ENCODE measurements around the gene DOCK3. TPM values are rescaled to one million over a fixed set of nuclear protein-coding genes. Genes with fewer than 3 reads are reported as not detected.

The DOCK3 gene
- total and polyA plus RNA-seq, 10 donors: 0.08 to 2.1 (median 0.44) TPM

DNA sequence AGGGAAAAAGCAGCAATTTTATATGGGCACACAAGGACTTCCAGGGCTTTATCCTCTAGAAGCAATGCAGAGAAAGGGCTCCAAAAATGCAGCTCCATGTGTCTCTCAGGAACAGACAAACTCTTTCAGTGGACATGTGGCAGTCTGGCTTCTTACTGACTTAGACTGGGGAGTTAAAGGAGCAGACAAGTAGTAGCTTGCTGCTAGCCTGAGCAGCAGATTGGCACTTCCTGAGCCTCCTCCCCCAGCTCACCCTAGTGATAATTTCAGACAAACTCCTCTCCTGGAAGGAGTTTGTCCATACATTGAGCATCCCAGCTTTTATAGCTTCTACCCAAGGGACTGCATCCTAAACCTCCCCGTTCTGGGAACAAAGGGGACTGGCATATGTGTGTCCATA, 608.7 kb downstream of the DOCK3 start:
- peaks cover 0 to 38% (median 23%) of the 10 kb centered on the region in 8 donors for H3K9me3 ChIP-seq
- H3K36me3 ChIP-seq: no peaks in the 10 kb centered on the region
- no peak overlapping the region for H3K27ac ChIP-seq
- WGBS, 5 donors: 63 to 85% (median 78%) methylated on average over 1 of the region's 1 CpG
- DNase-seq: no peak
- no peaks in the 10 kb centered on the region for H3K27me3 ChIP-seq (replicated peaks in 1 of 7)
- no peak overlapping the region for H3K4me3 ChIP-seq
- intact Hi-C loops (cut with DNase I; ENCODE audit: low total_unique reads): no loop called here
- TF ChIP-seq POLR2A (IDR thresholded peaks at IDR 0.05) (no peak), POLR2AphosphoS5 (IDR thresholded peaks at IDR 0.05) (no peak)
- TF ChIP-seq, protein P1, sequence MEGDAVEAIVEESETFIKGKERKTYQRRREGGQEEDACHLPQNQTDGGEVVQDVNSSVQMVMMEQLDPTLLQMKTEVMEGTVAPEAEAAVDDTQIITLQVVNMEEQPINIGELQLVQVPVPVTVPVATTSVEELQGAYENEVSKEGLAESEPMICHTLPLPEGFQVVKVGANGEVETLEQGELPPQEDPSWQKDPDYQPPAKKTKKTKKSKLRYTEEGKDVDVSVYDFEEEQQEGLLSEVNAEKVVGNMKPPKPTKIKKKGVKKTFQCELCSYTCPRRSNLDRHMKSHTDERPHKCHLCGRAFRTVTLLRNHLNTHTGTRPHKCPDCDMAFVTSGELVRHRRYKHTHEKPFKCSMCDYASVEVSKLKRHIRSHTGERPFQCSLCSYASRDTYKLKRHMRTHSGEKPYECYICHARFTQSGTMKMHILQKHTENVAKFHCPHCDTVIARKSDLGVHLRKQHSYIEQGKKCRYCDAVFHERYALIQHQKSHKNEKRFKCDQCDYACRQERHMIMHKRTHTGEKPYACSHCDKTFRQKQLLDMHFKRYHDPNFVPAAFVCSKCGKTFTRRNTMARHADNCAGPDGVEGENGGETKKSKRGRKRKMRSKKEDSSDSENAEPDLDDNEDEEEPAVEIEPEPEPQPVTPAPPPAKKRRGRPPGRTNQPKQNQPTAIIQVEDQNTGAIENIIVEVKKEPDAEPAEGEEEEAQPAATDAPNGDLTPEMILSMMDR (IDR thresholded peaks at IDR 0.05 in 8 of 11, conservative IDR thresholded peaks at IDR 0.05 in 3 of 11): no peak
- no peaks in the 10 kb centered on the region for H3K4me1 ChIP-seq

DNA sequence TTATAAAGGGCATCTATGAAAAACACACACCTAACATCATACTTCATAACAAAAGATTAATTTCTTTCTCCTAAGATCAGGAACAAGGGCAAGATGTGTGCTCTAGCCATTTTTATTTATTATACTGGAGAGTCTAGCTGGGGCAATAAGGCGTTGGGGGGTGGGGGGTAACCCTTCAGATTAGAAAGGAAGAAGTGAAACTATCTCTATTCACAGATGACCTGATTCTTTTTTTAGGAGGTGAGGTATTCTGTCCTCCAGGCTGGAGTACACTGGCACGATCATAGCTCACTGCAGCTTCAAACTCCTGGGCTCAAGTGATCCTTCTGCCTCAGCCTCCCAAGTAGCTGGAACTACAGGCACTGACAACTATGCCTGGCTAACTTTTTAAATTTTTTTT, 620.9 kb downstream of the DOCK3 start:
- no peaks in the 10 kb centered on the region for H3K36me3 ChIP-seq
- no peak overlapping the region for H3K27ac ChIP-seq
- WGBS, 5 donors: 62 to 73% (median 65%) methylated on average over 2 of the region's 2 CpGs
- no peak for DNase-seq
- H3K4me1 ChIP-seq: no peaks in the 10 kb centered on the region
- no peaks in the 10 kb centered on the region for H3K27me3 ChIP-seq (replicated peaks in 1 of 7)
- peaks cover 0 to 26% (median 21%) of the 10 kb centered on the region in 8 donors for H3K9me3 ChIP-seq
- TF ChIP-seq POLR2A (IDR thresholded peaks at IDR 0.05) (no peak), POLR2AphosphoS5 (IDR thresholded peaks at IDR 0.05) (no peak)
- TF ChIP-seq, protein P1 (IDR thresholded peaks at IDR 0.05 in 8 of 11, conservative IDR thresholded peaks at IDR 0.05 in 3 of 11): no peak
- no peak overlapping the region for H3K4me3 ChIP-seq
- intact Hi-C loops (cut with DNase I; ENCODE audit: low total_unique reads): no loop called here

DNA sequence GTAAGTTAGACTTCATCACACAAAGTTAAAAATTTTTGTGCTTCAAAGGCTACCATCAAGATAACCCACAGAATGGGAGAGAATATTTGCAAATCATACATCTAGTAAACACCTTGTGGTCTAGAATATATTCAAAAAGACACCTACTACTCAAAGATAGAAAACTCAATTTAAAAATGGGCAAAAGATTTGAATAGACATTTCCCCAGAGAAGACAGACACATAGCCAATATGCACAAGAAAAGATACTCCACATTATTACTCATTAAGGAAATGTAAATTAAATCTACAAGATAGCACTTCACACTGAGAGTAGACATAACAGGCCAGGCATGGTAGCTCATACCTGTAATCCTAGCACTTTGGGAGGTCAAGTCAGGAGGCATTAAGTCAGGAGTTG, 622.6 kb downstream of the DOCK3 start:
- H3K27me3 ChIP-seq (replicated peaks in 1 of 7): no peaks in the 10 kb centered on the region
- no peak for DNase-seq
- H3K27ac ChIP-seq: no peak overlapping the region
- no peaks in the 10 kb centered on the region for H3K4me1 ChIP-seq
- H3K36me3 ChIP-seq: no peaks in the 10 kb centered on the region
- TF ChIP-seq, protein P1 (IDR thresholded peaks at IDR 0.05 in 8 of 11, conservative IDR thresholded peaks at IDR 0.05 in 3 of 11): no peak
- no peak for TF ChIP-seq POLR2A (IDR thresholded peaks at IDR 0.05)
- TF ChIP-seq POLR2AphosphoS5 (IDR thresholded peaks at IDR 0.05): no peak
- H3K9me3 ChIP-seq: peaks cover 0 to 23% (median 15%) of the 10 kb centered on the region in 8 donors
- H3K4me3 ChIP-seq: no peak overlapping the region
- intact Hi-C loops (cut with DNase I; ENCODE audit: low total_unique reads): no loop called here

DNA sequence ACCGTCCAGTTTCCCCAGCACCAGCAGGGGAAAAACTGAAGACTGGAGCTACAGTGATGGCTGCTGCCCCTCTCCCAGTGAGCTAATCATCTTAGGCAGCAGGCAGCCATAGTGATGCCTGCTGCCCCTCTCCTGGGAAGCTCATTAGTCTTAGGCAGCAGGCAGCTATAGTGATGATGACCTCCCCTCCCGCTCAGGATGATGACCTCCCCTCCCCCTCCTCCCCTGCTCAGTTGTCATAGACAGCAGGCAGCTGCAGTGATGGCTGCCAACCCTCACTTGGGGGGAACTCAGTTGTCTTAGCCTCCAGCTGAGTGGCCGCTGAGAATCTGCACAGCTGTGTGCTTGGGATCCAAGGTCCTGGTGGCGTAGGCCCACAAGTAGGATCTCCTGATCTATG, 629.5 kb downstream of the DOCK3 start:
- DNase-seq: no peak
- TF ChIP-seq, protein P1 (IDR thresholded peaks at IDR 0.05 in 8 of 11, conservative IDR thresholded peaks at IDR 0.05 in 3 of 11): no peak
- TF ChIP-seq POLR2AphosphoS5 (IDR thresholded peaks at IDR 0.05) (no peak), POLR2A (IDR thresholded peaks at IDR 0.05) (no peak)
- intact Hi-C loops (cut with DNase I; ENCODE audit: low total_unique reads): no loop called here
- WGBS, 5 donors: 59 to 75% (median 65%) methylated on average over 3 to 4 of the region's 4 CpGs
- Histone ChIP-seq H3K27ac (no peak overlapping the region), H3K27me3 (replicated peaks in 1 of 7) (peaks cover 0 to 11% (median 0%) of the 10 kb centered on the region in 7 donors), H3K36me3 (no peaks in the 10 kb centered on the region), H3K4me1 (no peaks in the 10 kb centered on the region), H3K4me3 (no peak overlapping the region), H3K9me3 (peaks cover 0 to 35% (median 23%) of the 10 kb centered on the region in 8 donors)

Measured in spleen (tissue), 11 donors.